DLD1 (cell line): Measurements from ENCODE around the gene RALGAPA1.
"Not testable (repeated sequence)": the region's sequence is repeated elsewhere in the genome, so short reads cannot be mapped to it uniquely, and the experiment has no call there.

Source experiments
- in situ Hi-C: cut with HindIII; loops from 2 replicates; pipeline ENCODE4 v1.10.0; 2017; ENCODE audit warnings: low sequenced_read_pairs

The RALGAPA1 gene

DNA sequence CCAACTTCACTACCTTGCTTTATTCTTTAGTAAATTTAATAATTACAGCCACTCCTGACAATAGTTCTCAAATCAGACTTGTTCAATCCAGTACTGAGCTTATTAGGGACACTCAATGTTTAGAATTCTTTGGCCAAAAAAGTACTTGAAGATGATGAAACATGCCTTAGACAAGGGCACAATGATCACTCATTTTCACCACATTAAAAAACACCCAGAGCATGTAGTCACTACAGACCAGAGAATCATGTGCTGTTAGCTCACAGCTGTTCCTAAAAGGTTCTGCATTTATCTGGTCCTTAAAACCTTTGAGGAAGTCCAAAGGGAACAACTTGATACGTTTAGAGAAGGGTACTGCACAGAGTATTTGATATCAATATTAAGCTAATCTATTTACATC, 176.4 kb downstream of the RALGAPA1 start:
- in situ Hi-C loops: no loop called here

DNA sequence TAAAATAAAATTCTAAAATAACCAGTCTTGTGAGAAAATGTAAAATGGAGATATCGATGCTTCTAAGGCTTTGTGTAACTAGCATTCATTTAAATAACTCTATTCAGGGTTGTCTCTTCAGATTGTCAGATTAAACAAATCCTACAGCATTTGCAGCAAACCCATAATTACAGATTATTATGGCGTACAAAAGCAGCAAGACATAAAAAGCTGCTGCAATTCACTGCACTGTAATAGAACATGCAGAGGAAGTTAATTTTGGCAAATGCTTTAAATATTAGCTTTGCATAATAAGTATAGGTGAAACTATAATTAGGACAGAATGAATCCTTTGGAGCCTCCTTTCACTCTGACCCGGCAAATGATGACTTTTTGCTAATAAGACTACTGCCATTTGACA, 176.8 kb downstream of the RALGAPA1 start:
- in situ Hi-C loops: no loop called here

GRCh38 chr14:35631071-35631805, 177.9 kb downstream of the RALGAPA1 start:
- in situ Hi-C loops: no loop called here

DNA sequence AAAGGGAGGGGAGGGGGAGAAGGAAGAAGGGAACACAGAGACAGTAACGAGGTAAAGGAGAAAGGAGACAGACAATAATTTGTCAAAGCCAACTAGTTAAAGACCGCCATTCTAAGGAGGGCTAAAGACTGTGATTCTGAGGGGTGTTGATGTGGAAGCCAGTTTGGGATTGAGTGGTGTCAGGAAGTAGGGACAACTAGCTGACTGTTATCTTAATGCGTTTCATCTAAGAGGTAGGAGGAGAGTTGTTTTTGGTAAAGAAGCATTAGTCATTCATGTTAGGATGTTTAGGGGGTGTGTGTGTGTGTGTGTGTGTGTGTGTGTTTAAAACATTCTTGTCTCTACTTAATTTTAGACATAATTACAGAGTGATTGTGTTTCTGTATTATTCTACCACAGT, 180.1 kb downstream of the RALGAPA1 start:
- in situ Hi-C loops: no loop called here

DNA sequence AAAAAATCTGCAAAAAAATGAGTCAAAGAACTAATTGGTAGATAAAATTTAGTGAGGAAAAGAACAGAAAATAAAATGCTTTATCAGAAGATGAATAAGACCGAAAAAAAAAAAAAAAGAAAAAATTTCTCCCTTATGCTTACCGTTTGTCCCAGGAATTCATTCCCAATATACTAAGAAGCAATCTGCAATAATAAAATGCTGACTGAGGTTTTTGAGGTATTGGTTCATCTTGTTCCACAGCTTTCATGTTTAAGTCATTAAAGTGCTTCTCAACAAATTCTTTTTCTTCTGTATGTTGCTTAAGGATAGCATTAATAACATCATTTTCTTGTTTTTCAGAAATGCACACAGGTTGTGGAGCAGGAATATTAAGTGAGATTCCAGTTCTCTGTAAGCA, 182.1 kb downstream of the RALGAPA1 start:
- in situ Hi-C loops: not testable (repeated sequence)

- in situ Hi-C loops: not testable (repeated sequence)
Measured at GRCh38 chr14:35621996-35622395, 187.1 kb downstream of the RALGAPA1 start.

GRCh38 chr14:35619998-35620397, 189.1 kb downstream of the RALGAPA1 start:
- in situ Hi-C loops: not testable (repeated sequence)

DNA sequence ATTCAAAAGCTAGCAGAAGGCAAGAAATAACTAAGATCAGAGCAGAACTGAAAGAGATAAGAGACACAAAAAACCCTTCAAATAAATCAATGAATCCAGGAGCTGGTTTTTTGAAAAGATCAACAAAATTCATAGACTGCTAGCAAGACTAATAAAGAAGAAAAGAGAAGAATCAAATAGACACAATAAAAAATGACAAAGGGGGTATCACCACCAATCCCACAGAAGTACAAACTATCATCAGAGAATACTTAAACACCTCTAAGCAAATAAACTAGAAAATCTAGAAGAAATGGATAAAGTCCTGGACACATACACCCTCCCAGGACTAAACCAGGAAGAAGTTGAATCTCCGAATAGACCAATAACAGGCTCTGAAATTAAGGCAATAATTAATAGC, 189.6 kb downstream of the RALGAPA1 start:
- in situ Hi-C loops: not testable (repeated sequence)

- in situ Hi-C loops: no loop called here
Measured at GRCh38 chr14:35617500-35617899, 191.6 kb downstream of the RALGAPA1 start.

DNA sequence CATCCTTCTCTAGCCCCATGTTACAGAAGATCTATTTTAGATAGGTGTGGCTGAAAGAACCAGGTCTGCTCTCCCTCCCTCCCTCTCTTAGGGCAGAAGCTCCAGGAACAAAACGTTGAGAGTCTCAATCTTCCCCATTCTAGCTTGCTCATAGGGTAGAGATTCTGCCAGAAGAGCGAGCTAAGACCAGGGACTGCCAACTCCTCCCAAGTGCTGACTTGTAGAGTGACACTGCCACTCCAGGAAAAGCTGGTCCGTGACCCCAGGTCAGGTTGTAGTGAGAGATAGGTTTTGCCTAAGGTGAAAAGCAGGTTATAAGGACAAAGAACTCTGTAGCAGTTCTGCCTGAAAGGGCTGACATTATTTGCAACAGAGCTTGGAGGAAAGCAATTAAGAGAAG, 201.7 kb downstream of the RALGAPA1 start:
- in situ Hi-C loops: no loop called here

GRCh38 chr14:35600253-35600652, 208.8 kb downstream of the RALGAPA1 start:
- in situ Hi-C loops: no loop called here

- in situ Hi-C loops: loop anchor here (25.0 kb wide), 2 partner anchors 93 to 157 kb away; no protein-coding TSS in a partner anchor
Measured at GRCh38 chr14:35594616-35595015, 214.5 kb downstream of the RALGAPA1 start.

DNA sequence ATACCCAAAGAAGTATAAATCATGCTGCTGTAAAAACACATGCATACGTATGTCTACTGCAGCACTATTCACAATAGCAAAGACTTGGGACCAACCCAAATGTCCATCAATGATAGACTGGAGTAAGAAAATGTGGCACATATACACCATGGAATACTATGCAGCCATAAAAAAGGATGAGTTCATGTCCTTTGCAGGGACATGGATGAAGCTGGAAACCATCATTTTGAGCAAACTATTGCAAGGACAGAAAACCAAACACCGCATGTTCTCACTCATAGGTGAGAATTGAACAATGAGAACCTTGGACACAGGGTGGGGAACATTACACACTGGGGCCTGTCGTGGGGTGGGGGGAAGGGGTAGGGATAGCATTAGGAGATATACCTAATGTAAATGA, 221.7 kb downstream of the RALGAPA1 start:
- in situ Hi-C loops: loop anchor here (25.0 kb wide), 2 partner anchors 100 to 150 kb away; no protein-coding TSS in a partner anchor

DNA sequence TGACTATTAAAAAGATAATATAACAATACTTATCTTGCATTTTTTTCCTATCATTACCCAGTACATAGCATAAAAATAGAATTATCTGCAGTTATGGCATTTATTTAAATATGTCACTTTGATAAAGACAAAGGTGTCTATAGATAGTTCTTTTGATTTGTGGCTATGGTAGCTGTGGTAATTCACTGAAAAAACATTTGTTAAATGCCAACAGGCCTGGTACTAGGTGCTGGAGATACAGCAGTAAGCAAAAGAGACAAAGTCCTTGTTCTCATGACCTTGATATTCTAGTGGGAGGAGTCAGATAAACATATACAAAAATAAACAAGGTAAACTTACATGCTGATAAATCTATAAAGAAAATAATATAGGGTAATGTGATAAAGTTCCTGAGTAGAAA, 230.5 kb downstream of the RALGAPA1 start:
- in situ Hi-C loops: loop anchor here (25.0 kb wide), 2 partner anchors 109 to 141 kb away; no protein-coding TSS in a partner anchor

DNA sequence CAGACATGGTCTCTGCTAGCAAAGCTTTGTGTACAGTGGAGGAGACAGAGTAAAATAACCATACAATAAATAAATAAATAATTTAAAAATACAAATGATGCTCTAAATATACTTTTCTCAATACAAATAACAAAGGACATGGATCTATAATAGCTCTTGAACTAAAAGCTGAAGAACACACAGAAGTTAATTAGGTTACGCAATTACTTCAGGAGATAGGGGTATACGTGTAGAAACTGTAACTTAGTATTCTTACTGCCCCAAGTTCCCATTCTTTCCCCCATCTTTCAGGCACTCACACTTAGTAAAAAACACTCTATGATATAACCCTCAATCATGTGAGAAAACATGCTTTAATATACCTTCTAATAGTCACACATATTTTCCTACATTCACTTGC, 231.0 kb downstream of the RALGAPA1 start:
- in situ Hi-C loops: loop anchor here (25.0 kb wide), 2 partner anchors 109 to 141 kb away; no protein-coding TSS in a partner anchor

DNA sequence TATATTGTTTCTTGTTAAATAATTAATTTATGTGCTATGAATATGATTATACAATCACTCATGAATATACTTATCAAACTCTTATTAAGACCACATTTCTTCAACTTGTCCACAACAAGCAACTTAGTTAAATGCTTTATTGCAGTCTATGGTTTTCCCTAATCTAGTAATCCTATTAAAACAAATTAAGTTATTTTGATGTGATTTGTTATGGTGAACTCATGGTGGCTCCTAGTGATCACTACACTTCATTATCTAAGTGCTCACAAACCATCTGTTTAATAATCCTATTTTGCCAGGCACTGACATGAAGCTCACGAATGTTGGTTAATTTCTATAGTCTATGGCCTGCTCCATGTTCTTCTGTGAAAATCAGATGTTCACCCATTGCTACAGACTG, 232.2 kb downstream of the RALGAPA1 start:
- in situ Hi-C loops: loop anchor here (25.0 kb wide), 2 partner anchors 110 to 140 kb away; no protein-coding TSS in a partner anchor

GRCh38 chr14:35576260-35576659, 232.8 kb downstream of the RALGAPA1 start:
- in situ Hi-C loops: loop anchor here (25.0 kb wide), 2 partner anchors 111 to 139 kb away; no protein-coding TSS in a partner anchor

DNA sequence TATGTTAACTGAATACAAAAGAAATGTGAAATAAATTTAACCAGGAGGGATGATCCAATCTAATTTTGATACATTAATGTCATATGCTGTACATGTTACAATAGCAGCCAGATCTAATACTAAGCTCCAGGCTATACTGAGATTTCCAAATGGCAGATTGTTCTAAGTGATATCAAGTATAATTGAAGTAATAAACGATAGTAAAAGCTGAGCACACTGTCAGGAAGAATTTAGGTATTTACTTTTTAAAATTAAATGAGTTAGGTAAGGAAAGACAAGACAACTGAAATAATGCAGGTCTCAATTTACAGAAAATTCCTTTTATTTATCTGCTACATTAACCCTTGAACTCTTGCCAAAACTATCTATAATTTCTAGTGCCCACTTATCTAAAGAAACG, 235.2 kb downstream of the RALGAPA1 start:
- in situ Hi-C loops: no loop called here

DNA sequence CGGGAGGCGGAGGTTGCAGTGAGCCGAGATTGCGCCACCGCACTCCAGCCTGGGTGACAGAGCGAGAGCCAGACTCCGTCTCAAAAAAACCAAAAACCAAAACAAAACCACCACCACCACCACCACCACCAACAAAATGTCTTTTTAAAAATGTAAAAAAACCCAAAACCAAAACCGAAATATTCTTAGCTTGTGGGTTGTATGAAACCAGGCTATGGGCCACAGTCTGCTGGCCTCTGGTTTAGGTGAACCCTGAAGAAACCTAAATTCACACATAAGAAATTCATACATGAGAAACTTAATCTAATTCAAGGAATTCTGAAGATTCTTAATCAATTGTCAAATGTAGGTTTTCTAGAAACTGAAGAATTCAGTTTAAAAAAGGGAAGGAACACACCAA, 237.5 kb downstream of the RALGAPA1 start:
- in situ Hi-C loops: no loop called here

DNA sequence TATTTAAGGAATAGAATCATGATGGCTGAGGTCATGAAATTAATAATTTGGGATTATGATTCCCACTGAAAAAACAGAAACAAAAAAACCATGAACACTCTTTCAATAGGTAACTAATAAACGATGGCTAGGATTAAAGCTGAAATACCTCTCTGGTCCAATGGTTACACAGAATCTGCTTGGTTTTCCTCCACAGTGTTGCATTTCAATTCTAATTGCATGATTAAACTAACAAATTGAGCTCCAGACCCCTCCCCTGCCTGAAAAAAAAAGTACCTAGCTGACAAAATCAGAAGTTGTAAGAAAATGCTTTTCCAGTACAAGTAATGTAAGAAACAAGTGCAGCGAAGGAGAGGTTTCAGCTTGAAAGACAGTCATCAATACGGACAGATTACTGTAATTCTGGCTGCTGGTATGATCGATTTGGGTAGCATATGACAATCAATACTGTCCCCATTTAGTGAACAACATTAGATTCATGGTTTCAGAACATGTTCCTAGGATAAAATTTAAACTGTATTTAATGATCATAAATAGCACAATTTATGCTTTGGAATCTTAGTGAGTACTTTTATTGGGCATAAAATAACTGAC, 243.1 kb downstream of the RALGAPA1 start:
- in situ Hi-C loops: no loop called here

GRCh38 chr14:35558680-35559079, 250.4 kb downstream of the RALGAPA1 start:
- in situ Hi-C loops: no loop called here

DNA sequence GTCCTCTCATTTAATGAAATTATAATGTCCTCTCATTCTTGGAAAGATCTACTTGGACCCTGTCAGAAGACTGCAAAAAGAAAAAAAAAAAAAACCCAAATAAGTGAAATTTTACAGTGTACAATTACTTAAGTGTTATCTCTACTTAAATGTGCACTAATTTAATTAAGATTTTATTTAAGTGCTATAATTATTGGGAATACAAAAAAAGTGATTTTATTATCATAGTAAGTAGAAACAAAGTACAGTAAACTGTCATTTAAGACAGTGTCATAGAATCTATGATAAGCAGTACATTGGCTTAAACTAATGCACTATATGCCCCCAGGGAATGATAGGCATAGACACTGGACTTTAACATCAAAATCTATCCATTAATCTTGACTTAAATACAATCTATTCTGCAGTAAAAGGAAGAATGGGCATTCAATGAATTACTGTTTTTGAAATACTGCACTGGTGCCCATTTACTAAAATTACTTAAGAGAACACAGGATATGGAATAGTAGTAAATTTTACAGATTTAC, 251.8 kb downstream of the RALGAPA1 start:
- in situ Hi-C loops: no loop called here
